Fibroblast of skin of scalp (primary cell): ENCODE results near the gene HDGFL1.
A peak's percentile ranks its signal among the peaks of the same experiment; 100 is the strongest.

Experiments
- DNase-seq: peaks from one replicate; pipeline ENCODE4 v3.0.0-alpha.2; 2013

HDGFL1 gene

DNA sequence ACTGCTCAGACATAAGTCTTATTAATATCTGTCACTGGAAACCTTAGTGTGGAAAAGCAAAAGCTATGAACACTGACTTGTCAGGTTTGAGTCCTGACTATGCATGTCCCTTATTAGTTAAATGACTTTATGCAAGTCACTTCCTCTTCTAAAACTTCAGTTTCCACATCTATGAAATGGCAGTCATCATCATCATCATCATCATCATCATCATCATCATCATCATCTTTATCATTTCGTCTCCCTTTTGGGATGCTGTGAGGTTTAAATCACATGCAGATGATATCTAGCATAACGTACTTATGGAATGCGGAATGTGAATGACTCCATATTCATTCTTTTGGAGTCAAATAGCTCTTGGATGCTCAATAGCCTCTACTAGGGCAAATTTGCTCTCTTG, 24.5 kb downstream of the HDGFL1 start:
- no peak for DNase-seq

DNA sequence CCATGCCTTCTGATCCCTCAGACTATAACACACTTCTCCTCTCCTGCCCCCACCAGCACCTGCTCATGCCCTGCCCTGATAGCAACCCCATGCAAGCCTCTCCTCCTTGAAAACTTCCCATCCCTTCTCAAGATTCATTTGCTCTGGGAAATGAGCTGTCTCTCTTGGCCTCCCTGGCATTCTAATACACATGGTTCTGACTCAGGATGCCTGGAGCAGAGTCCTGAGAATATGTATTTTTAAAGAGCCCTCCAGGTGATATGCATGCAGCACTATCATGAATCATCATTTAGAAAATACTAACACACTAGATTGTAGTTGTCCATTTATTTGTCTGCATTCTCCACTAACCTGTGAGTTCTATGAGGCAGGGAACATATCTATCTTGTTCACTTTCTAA, 26.6 kb downstream of the HDGFL1 start:
- DNase-seq: no peak

DNA sequence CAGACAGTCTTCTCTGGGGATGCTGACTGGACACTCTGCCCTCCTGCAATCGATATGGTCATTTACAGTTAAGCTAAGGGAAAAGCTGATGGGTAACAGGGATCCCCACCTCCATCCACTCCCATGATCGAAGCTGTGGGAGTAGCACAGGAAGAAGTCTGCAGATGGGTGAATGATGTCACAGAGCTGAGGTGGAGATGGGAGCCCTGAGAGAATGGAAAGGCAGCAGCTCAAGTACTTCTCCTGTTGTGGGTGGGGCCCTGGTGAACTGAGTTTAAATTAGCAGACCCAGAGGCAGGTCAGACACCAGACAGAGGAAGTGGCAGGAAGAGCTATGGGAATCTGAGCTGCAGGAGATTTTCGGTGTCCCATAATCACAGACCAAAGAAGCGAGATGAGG, 29.0 kb downstream of the HDGFL1 start:
- no peak for DNase-seq

DNA sequence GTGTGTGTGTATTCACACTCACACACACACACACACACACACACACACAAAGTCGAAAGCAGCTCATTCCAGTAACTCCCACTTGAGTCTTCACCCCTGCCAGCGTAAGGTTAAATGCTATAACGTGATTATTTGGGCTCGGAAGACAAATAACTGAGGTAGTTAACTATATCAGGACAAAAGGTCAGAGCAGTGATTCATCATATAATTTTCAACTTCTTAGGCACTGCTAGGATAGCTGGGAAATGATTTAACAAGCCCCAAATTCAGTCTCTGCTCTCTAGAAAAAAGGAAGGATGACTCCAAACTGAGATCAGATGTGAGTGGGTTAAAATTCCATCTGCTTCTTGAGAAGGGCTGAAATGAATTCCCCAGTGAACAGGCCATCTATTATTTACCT, 30.7 kb downstream of the HDGFL1 start:
- no peak for DNase-seq

DNA sequence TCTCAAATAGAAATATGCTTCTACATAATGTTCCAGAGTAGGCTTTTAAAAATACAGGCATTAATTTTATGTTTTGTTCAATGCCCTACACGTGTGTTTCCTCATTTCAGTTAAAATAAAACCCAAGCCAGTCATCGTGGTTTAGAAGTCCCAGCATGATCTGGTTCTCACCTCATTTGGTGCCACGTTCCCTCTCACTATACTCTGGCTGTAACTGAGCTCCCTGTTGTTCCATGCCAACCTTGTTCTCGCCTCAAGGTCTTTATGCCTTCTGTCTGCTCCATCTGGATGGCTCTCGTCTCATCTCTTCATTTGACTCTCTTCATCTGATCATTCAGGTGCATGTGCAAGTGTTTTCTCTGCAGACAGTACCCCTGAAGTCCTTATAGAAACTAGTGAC, 32.6 kb downstream of the HDGFL1 start:
- no peak for DNase-seq

DNA sequence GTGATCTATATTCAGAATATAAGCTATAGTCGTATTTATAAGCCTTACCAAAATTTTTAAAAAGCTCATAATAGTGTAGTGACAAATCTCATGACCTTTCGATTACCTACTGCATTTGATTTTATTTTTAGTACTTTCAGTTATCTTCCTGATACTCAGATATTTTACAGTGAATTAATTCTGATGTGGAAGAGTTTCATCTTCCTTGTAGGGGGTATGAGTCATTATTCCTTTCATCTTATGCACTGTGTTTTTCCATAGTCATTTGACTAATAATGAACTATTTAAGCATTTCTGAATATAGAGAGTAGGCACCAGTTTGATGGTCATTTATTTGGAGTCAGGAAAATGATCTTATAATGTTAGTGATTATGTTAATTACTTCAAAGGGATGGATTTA, 36.4 kb downstream of the HDGFL1 start:
- no peak for DNase-seq

DNA sequence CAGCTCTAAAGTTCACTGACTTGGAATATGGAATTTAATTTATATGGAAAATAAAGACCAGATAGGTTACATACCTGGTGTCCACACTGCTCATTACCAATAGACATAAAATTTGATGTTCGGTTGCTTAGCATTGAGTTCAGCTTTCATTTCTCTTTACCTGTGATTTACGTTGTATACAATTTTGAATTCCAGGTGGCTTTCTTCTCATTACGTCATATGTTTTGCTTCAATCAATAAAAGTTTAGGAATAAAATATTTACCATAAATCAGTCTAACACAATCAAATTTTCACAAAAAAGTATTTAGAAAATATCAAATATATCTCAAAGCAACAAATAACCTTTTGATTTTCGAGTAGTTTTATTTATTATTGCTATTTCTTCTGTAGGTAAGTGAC, 40.8 kb downstream of the HDGFL1 start:
- no peak for DNase-seq

DNA sequence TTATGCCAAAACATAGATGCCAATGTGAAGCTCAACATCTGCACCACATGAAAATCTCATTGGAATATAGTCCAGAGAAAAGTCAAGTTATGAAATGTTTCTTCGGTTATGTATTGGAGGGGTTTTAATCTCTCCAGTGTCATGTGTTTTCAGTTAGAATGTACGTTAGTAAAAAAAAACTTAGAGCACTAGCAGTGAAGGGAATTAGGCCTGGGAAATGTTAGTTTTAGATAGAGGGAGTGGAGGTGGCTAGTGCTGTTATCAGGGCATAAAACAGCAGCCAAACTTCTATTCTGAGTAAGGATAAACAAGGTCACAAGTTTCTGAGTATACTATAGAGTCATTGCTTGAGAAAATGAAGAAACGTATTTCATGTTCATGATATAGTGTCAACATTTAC, 42.9 kb downstream of the HDGFL1 start:
- no peak for DNase-seq

DNA sequence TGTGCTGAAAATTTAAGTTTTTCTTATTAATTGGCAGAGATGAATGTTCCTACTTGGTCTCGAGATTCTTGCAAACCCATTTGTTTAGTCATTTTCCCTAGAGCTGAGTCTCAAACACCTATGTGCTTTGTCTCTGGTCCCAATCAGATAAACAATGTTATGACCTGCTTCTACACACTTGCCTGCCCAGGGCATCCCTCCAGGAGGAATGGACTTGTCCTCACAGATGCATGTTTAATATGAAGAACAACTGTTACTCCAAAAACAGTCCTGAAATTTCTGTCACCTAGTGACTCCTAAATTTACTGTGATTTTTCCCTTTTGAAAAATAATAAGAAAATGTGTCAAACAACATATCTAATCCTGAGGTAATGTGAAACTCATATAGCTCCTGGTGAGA, 43.7 kb downstream of the HDGFL1 start:
- DNase-seq: no peak

DNA sequence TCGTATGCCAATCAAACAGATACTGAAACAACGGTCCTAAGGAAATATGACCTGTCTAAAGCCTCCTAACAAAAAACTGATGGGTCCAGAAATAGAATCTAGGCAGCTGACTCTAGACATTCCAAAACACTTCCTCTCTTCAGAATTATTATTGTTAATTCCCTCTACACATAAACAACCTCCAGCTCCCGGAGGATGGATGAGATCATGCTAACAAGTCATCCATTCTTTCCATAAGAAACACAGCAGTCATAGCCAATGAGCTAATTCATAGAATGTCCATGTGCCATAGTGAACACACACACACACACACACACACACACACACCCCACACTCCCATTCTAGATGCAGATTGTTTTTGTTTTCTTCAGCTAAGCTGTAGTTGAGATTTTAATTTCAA, 44.3 kb downstream of the HDGFL1 start:
- DNase-seq: peak; percentile 93

DNA sequence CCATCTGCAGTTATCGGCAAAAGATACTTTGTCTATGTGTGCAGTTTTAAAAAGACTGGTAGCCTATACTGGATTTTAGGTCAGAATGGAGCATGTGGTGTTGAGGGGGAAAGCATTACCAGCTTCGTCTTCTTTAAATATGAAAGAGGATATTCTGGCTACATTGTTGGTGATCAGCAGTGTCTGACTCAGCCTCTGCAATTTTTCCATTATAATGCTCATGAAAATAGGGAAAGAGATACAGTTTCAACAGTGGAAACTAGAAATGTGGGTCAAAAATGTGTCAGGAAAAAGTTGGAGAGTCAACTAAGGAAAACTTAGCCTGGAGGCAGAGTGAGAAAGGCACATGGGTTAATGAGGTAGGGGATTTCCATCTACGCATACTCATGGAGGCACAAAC, 45.2 kb downstream of the HDGFL1 start:
- DNase-seq: no peak

DNA sequence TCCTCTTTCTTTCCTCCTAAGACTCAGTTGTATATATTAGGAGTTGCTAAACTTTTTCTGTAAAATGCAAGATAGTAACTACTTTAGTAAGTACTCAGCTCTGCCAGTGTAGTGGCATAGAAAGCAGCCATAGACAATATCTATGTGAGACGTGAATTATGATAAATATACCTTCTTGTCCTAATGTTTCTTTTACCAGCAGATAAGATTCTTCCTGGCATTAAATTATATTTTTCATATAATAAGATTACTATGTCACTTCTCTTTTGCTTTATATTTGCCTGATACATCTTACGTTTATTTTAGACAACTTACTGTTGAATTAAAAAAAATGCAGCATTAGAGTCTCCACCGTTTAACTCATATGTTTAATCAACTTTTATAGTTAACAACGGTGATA, 51.7 kb downstream of the HDGFL1 start:
- no peak for DNase-seq
